ENCODE measurements around the gene LRP5.

The LRP5 gene

GRCh38 chr11:68309621-68310185 is 2.7 kb upstream of the LRP5 start:
- DNase-seq (ENCODE audit: low read depth), result no peak

- no peak for DNase-seq (ENCODE audit: low read depth)
These were observed 953 bp upstream of the LRP5 start for GRCh38 chr11:68311160-68312116.

DNA sequence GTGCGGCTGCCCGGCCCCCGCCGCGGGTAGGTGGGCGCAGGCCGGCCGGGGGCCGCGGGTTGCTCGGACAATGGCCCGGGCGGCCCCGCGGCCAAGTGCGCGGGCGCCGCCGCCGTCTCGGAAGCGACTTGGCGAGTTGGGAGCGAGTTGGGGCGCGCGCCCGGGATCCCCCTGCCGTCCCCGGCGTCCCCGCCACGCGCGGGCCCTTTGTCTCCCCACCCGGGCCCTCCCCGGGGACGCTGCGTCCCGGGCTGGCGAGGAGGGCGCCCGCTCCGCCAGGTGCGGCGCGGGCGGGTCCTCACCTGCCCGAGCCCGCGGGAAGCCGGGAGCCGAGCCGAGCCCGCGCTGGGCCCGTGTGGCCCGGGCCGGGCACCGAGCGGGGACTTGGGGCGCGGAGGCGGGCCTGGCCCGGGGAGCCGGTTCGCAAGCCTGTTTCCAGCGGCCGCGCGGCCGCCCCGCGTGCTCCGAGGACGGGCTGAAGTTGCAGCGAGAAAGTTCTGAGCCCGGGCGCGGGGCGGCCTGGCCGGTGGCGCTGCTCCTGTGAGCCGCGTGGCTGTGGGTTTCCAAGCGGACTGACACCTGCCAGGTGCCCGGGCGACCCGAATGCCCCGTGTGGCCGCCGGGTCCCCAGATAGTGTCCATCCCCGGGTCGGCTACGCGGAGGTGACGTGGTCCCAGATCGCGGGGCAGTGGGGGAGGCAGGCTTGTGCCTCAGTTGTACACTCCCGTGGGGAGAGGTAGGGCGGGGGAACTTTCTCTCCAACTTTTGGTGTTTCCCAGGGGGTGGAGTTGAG is 586 bp downstream of the LRP5 start:
- DNase-seq (ENCODE audit: low read depth), result peak; percentile 16

DNA sequence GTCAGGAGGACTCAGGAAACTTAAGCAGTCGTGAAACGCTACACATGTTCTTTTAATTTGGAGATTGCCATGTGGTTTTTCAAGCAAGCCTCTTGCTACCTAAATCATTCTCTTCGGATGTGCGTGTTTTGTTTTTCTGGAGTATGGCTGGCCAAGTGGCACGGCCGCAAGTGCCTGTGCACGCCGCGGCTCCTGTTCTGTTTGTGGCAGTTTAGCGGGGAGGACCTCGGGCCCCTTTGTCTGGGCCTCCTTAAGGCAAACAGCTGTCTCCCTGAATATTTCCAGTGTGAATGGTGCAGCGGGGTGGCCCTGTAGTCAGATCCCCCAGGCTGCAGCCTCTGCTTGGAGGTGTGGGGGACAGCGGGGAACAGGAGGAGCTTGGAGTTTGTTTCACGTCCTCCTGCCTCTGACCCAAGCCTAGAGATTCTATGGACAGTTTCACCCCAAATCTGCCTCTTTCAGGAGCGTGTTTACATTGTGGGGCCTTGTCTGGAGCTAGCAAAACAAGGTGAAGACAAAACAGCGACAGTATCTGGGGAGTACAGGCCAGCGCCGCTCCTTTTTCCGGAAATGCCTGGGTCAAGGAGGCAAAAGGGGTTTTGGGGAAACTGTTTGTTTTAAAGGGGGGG is 1.3 kb downstream of the LRP5 start:
- no peak for DNase-seq (ENCODE audit: low read depth)

DNA sequence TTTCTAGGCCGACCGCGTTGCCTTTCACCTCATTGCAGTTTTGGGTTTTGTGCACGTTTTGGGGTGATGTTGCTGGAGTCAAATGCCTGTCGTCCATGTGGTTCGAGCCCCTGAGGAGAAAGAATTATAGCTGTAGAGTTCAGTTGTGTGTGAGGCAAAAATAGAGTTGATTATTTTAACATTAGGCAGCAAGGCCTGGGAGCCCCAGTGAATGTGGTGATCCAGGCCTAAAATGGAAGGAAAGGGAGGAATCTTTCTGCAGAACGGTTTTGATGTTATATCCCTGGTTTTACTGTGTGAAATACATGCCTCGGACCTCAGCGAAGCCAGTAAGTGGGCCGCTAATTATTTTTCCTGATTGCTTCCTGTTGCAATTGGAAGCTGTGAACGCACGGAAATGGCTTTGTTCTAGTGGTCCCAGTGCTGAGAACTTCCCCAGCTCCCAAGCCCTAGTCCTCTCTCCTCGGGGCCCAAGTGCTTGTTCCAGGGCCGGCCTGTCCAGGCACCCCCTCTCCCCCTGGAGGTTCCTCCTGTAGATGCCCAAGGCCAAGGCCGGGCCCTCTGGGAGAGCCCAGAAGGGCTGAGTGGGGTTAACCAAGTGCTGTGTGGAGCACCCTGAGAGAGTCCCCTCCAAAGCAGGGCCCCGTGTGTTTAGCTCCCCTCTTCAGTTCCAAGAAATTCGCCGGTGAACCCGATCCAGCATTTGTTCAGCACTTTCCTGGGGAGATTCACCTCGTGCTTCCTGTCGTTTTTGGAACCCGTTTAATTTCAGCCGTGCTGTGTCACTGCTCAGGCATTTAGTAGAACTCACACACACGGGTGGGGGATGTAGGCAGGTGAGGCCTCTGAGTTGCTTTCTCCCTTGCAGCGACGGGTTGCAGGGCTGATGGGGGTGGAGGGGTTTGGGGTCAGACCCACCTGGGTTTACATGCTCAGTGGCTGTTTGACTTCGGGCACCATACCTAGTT is 2.1 kb downstream of the LRP5 start:
- DNase-seq (ENCODE audit: low read depth), result no peak

DNA sequence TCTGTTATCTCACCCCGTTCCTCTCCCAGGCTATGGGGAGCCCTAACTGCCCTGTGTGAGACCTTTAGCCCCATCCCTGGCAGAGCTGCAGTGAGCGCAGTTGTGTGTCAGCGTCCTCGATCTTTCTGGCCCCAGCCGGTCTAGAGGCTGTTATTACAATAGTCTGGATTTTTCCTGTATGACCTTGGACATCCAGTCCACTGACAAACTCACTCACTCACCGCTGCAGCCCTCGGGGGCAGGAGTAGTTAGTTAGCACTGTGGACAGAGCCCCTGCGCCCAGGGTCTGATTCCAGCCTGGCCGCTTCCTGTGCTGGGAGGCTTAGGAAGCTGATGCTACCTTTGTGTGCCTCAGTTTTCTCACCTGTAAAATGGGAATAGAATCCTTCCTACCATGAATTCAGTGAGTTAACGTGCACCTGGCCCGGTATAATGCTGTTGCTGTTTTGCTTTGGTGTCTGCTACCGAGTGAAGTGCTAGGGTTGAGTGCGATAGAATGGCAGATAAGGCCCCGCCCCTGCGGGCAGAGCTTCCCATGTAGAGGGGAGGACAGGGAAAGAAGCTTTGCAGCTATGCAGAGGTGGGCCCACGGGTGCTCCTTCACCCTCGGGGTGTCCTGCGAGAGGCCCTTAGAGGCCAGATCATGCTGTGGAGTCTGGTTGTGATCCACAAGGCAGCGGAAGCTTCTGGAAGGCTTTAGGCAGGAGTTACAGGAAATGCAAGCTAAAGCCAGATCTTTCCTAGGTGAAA is 3.0 kb downstream of the LRP5 start:
- no peak for DNase-seq (ENCODE audit: low read depth)

GRCh38 chr11:68317147-68317785 is 4.9 kb downstream of the LRP5 start:
- DNase-seq (ENCODE audit: low read depth), result no peak

DNA sequence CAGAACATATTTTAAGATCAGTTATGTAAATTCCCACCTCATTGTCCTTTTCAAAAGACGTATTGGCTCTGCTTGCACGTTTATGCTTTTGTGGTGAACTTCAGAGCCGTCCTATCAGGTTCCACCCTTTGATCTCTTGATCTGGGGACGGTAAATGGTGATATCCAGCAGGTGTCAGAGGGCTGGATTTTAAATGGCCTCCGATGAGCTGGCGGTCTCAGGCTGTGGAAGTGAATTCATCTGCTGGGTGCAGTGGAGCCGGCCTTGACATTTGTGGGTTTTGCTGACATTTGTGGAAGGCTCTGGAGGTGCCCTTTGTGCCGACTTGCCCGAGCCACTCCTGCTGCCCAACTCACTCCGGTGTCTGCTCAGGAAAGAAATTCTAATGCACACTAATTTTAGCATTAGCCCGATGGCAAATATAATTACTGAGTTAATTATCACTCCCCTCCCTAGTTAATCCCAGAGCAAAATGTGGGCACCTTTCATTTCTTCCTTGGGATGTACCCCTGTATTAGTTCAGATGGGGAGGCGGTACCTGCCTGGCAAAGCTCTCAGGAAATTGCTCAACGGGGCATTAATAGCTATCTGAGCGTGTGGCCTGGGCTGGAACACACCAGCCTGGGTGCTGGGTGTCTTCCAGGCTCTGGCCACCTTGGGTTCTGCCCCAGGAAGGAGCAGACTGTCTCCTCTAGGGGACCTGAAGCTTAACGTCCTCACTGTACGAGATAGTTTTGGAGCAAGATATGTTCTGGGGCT is 9.1 kb downstream of the LRP5 start:
- DNase-seq (ENCODE audit: low read depth), result no peak

- DNase-seq (ENCODE audit: low read depth), result no peak
These were observed 9.7 kb downstream of the LRP5 start for GRCh38 chr11:68322052-68322430.

DNA sequence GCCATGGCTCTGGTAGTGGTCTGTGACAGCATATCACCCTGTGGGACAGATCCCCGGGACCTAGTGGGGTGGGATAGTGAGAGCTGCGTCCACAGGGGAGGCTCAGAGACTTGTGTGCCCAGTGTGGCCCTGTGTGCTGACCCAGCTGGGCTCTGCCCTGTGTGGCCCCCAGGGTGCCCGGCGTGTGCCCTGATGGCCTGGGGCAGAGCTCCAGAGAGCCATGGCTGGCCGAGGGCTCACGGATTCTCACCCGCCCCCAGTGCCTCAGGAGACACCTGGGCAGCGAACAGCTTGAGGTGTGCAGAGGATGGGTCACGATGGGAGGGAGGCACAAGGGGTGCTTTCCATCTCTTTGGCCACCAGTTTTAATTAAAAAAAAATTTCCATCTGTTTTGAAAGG is 11.8 kb downstream of the LRP5 start:
- DNase-seq (ENCODE audit: low read depth), result no peak

GRCh38 chr11:68324695-68325094 is 12.3 kb downstream of the LRP5 start:
- DNase-seq (ENCODE audit: low read depth), result no peak

DNA sequence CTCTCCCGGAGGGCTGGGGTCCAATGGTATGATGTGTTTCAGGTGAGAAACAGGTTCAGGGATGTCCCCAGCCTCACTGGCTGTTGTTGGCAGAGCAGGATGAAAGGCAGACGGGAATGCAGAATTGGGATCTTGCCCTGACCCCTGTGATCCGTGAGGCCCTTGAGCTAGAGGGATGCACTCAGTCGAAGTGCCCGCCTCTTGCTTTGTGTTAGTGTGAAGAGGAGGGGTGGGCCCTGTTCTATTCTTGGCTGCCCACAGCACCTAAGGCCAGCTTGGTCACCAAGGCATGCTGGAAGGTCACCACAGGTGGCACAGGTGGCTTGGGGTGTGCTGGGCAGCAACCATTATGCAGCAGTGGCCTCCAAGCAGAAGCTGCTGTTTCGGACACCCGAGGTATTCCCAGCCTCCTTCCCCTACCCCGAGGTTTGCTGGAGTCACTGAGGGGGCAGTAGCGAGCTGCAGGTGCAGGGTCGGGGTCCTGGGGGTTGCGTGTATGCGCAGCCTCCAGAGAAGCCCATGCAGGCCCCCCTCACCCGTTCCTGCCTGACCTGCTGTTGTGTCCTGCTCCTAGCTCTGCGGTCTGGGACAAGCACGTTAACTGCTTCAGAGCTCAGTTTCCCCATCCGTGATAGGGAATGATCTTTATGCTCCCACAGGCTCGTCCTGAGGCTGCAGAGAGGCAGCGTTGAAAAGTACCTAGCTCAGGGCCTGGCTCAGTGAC is 13.0 kb downstream of the LRP5 start:
- no peak for DNase-seq (ENCODE audit: low read depth)

GRCh38 chr11:68325907-68326220 is 13.5 kb downstream of the LRP5 start:
- no peak for DNase-seq (ENCODE audit: low read depth)

DNA sequence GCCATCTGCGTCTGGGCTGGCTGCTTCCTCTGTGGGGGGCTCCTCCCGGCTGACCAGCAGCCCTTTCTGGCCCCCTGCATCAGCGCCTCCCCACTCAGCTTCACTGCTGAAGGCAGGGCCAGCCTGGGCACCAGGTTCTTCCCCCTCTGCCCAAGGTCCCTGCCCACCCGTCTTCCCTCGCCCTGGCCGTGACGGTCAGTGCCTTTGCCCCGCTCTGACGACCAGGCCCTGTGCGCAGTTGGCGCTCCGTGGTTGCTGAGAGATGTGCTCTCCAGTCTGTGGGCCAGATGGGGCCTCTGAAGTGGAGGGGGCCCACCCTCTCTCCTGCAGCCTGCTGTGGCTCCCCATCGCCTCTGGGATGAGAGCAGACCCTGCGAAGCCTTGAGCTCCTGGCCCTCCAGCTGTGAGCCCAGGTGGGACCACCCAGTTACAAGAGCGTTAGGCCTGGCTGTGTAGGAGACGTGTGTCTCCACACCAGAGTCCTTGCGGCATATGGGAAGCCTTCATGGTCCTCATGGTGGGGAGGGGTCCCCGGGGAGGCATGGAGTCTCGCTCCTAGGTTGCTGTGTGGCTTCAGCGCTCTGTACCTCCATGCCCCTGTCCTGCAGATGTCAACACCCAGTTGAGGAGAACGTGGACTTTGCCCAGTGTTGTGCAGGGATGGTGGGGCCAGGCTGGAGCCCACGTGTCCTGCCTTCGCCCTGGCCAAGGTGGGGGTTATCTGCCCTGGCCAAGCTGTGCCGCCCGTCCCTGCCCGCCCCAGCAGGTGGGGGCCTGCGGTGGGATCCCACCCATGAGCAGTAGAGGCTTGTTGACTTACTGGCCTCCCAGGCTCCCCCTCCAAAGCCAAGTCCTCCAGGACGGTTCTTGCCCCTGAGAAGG is 14.2 kb downstream of the LRP5 start:
- no peak for DNase-seq (ENCODE audit: low read depth)

- DNase-seq (ENCODE audit: low read depth), result no peak
These were observed 15.4 kb downstream of the LRP5 start for GRCh38 chr11:68327586-68328370.

- no peak for DNase-seq (ENCODE audit: low read depth)
These were observed 16.1 kb downstream of the LRP5 start for GRCh38 chr11:68328374-68329091.
